ENCODE data around the gene TMTC1. TPM values are rescaled to one million over a fixed set of nuclear protein-coding genes. Genes with fewer than 3 reads are reported as not detected.
A peak's percentile ranks its signal among the peaks of the same experiment; 100 is the strongest.

Gene TMTC1
- total and polyA plus RNA-seq, 8 donors, result 1.2 to 5.1 (median 2.8) TPM

GRCh38 chr12:29612912-29613311, 170.8 kb downstream of the TMTC1 start:
- H3K9me3 ChIP-seq, result no peaks in the 10 kb centered on the region
- no peak for DNase-seq
- H3K36me3 ChIP-seq, result no peaks in the 10 kb centered on the region
- no peak overlapping the region for H3K27ac ChIP-seq
- peaks cover 0 to 5% (median 0%) of the 10 kb centered on the region in 3 donors for H3K4me1 ChIP-seq
- no peak for ATAC-seq
- H3K4me3 ChIP-seq, result no peak overlapping the region
- no peak for TF ChIP-seq CTCF (IDR thresholded peaks at IDR 0.05)
- no peaks in the 10 kb centered on the region for H3K27me3 ChIP-seq
- no peak for FAIRE-seq
- intact Hi-C loops (cut with DNase I), result no loop called here

GRCh38 chr12:29611906-29612305, 171.8 kb downstream of the TMTC1 start:
- intact Hi-C loops (cut with DNase I), result no loop called here
- no peak for TF ChIP-seq CTCF (IDR thresholded peaks at IDR 0.05)
- FAIRE-seq, result no peak
- ATAC-seq, result peak in 2 of 4 donors; percentile 23 to 30
- H3K4me3 ChIP-seq, result no peak overlapping the region
- DNase-seq, result no peak
- H3K36me3 ChIP-seq, result no peaks in the 10 kb centered on the region
- H3K27me3 ChIP-seq, result no peaks in the 10 kb centered on the region
- WGBS, 2 donors, result 48 to 50% methylated on average over 3 of the region's 3 CpGs
- no peak overlapping the region for H3K27ac ChIP-seq
- no peaks in the 10 kb centered on the region for H3K9me3 ChIP-seq
- peaks cover 0 to 5% (median 0%) of the 10 kb centered on the region in 3 donors for H3K4me1 ChIP-seq

DNA sequence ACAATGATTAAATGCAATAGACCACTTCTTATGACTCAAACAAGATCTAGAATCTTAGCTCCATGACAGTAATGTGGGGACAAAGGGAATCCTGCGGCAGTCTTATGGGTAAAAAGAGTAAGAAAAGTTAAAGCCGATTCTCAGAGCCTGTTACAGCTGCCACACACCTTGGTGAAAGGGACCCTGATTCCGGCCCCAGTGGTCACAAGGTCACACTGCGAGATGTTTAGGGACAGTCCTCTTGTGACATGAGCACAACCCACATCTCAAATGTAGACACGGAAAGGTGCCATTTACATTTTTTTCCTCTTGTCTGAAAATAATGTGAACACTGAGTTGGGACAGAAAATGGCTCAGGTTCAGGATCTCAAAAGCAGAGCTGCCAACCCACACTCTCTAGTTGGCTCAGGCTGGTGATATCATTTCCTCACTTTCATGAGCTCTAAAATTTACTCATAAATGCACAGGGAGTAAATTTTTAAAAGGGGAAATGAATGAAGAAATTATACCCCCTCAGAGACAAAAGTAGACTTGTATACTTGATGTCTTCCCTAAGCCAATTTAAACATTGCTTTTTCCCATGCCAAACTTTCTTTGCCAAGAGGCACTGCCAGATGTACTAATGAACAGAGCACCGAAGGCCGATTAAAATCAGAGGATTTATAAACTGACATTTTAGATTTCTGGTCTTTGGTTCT, 173.1 kb downstream of the TMTC1 start:
- Histone ChIP-seq H3K4me1 (peaks cover 0 to 5% (median 0%) of the 10 kb centered on the region in 3 donors), H3K27me3 (no peaks in the 10 kb centered on the region), H3K27ac (no peak overlapping the region), H3K4me3 (no peak overlapping the region), H3K36me3 (no peaks in the 10 kb centered on the region), H3K9me3 (no peaks in the 10 kb centered on the region)
- FAIRE-seq, result no peak
- no peak for TF ChIP-seq CTCF (IDR thresholded peaks at IDR 0.05)
- no peak for DNase-seq
- intact Hi-C loops (cut with DNase I), result no loop called here
- WGBS, 2 donors, result 44 to 53% methylated on average over 7 of the region's 7 CpGs
- ATAC-seq, result peak in 1 of 4 donors; percentile 53

DNA sequence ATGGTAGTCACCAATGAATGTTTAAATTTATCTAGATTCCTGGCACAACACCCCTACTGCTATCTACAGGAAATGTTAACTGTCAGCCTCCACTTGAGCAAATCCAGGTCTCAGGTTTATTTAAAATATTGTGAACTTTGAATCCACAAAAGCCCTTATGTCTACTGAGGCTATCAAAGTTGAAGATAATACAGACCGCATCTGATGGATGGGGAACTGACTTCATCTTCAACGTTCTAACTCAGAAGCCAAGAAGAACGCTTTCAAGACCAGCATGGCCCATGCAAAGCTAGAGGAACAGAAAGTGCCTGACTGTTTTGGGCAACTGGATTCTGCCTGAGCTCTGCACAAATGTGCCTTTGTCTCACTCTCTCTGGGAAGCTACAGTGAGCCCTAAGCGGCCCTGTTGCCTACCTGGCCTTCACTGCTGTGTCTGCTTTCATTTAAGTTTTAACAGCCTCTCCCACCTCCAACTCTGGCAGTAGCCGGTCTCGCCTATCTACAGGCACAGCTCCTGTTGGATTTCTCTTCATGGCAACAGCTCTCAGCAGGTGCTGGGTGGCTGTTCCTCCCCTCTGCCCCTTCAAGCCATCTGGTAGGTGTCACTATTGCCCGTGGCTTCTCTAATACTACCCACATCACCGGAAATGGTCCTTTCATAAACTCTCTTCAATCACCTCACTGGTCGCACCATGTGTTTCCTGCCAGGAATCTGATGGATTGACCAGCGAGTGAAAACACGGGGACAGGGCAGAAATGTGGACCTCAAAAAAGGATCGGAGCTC, 174.1 kb downstream of the TMTC1 start:
- DNase-seq (no peak), ATAC-seq (no peak), FAIRE-seq (no peak)
- Histone ChIP-seq H3K9me3 (no peaks in the 10 kb centered on the region), H3K4me3 (no peak overlapping the region), H3K4me1 (peaks cover 0 to 5% (median 0%) of the 10 kb centered on the region in 3 donors), H3K36me3 (no peaks in the 10 kb centered on the region), H3K27me3 (no peaks in the 10 kb centered on the region), H3K27ac (no peak overlapping the region)
- 57 to 66% methylated on average over 12 of the region's 12 CpGs for WGBS, 2 donors
- TF ChIP-seq CTCF (IDR thresholded peaks at IDR 0.05), result no peak
- intact Hi-C loops (cut with DNase I), result no loop called here

DNA sequence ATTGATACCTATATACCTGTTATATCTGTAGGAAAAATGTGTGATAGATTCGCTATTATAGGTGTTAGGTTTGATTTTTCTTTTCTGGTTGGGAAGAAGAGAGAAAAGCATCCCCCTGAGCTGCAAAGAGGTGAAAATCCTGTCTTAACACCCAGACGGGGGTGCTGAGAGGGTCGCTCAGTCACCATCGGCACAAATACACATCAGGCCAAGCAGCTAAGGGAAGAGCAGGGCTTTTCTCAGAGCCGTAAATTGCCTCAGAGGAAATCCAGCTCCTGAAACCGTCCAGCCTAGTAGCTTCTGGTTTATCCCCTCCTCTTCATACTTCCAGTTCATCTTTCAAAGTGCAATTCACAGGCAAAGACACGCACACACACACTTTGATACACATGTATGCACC, 175.2 kb downstream of the TMTC1 start:
- Histone ChIP-seq H3K36me3 (no peaks in the 10 kb centered on the region), H3K4me3 (no peak overlapping the region), H3K27me3 (no peaks in the 10 kb centered on the region), H3K27ac (no peak overlapping the region), H3K9me3 (no peaks in the 10 kb centered on the region), H3K4me1 (peaks cover 0 to 5% (median 0%) of the 10 kb centered on the region in 3 donors)
- no peak for TF ChIP-seq CTCF (IDR thresholded peaks at IDR 0.05)
- 49 to 53% methylated on average over 7 of the region's 7 CpGs for WGBS, 2 donors
- intact Hi-C loops (cut with DNase I), result no loop called here
- ATAC-seq (no peak), DNase-seq (no peak), FAIRE-seq (no peak)

Data from pancreas (tissue), 10 donors.